Activated T-helper 1 cell treated with anti-CD3 and anti-CD28 coated beads, Interleukin-12 subunit alpha, Interleukin-12 subunit beta, Interleukin-2, Interleukin-4 antibody, amounts not matched to agents 30 ng/mL and 10 ng/mL and 1 ng/mL, durations not matched to agents 14 hours and 24 hours and 36 hours (primary cell): Measurements from ENCODE around the gene GCNT2. TPM values are rescaled to one million over a fixed set of nuclear protein-coding genes. Genes with fewer than 3 reads are reported as not detected.
"Not testable (repeated sequence)": the region's sequence is repeated elsewhere in the genome, so short reads cannot be mapped to it uniquely, and the experiment has no call there.

ENCODE experiments used
- DNase-seq: peaks from one replicate; pipeline ENCODE4 v3.0.0; 2021; ENCODE audit warnings: low spot score
- H3K27ac Mint-ChIP-seq: one replicate; pipeline ENCODE4 v1.8.0; 2021; ENCODE audit warnings: mild to moderate bottlenecking, mixed read lengths
- H3K27me3 Mint-ChIP-seq: one replicate; pipeline ENCODE4 v1.8.0; 2022; ENCODE audit warnings: mild to moderate bottlenecking, moderate library complexity, mixed read lengths; ENCODE audit not compliant: insufficient read depth
- H3K36me3 Mint-ChIP-seq: one replicate; pipeline ENCODE4 v1.8.0; 2021; ENCODE audit warnings: low read depth, mixed read lengths
- H3K4me1 Mint-ChIP-seq: one replicate; pipeline ENCODE4 v1.8.0; 2021; ENCODE audit warnings: low read depth, mixed read lengths
- H3K4me3 Mint-ChIP-seq: one replicate; pipeline ENCODE4 v1.8.0; 2021; ENCODE audit warnings: mild to moderate bottlenecking, moderate library complexity, mixed read lengths
- H3K9me3 Mint-ChIP-seq: one replicate; pipeline ENCODE4 v1.8.0; 2021; ENCODE audit warnings: mixed read lengths
- intact Hi-C: fragments of 100-400 bp; cut with micrococcal nuclease; formaldehyde crosslinking; loops from one replicate; pipeline ENCODE4 v1.15.1; 2024
- total RNA-seq: library from RNA; stranded (reverse); gene quantifications from 2 replicates; pipeline ENCODE4 v1.2.3, GENCODE V29; 2022

Gene GCNT2
- 2.0 and 3.0 TPM in 2 replicates for total RNA-seq

DNA sequence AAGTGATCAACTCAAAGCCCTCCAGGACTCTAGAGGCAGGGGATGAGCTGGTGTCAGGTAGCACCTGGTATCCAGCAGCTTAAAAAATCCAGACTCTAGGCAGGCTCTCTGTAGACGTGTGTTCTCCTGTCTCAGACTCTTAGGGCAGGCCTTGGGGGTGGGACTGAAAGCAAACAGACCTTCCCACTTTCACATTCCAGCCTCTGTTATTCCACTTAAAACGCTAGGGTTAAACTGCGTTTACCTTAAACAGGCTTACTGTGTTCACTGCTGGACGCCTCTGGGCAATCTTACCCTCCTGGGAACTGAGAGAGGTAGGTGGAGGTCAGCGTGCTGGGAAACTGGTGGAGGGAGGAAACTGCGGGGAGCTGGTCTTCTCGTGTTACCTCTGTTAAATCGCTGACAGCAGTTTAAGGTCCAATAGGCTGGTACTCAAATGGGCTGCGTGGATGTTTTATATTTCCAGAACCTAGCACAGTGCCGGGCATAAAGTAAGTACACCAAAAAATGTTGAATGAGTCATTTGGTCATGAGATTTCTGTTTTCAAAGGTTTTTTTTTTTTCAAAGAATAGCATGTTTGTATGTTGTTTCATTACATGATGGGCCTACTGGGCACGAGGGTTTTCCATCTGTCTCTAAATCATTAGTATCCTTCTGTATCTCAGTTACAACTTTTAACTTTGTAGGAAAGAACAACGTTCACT is at the start of gene GCNT2:
Gene GCNT2, plus strand, starts transcription at position 248 of the 705 bp plus-strand sequence. CDS start 7,561 bp downstream, outside the sequence.
- intact Hi-C loops, result no loop called here
- Mint-ChIP-seq H3K27ac (no peak within 1 kb of the TSS), H3K36me3 (no peaks in the 10 kb centered on the region), H3K27me3 (peaks cover 3% of the 10 kb centered on the region), H3K4me3 (no peak within 1 kb of the TSS), H3K4me1 (no peaks in the 10 kb centered on the region), H3K9me3 (no peaks in the 10 kb centered on the region)
- DNase-seq, result no peak

DNA sequence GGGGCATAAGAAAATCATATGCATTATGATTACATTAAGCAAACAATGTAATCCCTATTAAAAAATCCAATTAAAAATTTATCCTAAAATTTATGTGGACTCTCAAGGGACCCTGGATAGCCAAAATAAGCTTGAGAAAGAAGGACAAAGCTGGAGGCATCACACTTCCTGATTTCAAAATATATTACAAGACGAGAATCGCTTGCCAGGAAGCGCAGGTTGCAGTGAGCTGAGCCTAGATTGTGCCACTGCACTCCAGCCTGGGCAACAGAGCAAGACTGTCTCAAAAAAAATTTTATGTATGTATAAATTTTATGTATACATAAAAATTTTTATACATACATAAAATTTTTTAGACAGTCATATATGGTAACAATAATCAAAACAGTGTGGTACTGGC is 48.5 kb upstream of the GCNT2 start:
- no peaks in the 10 kb centered on the region for H3K9me3 Mint-ChIP-seq
- H3K4me3 Mint-ChIP-seq, result no peak overlapping the region
- DNase-seq, result no peak
- H3K27me3 Mint-ChIP-seq, result peaks cover 22% of the 10 kb centered on the region
- no peak overlapping the region for H3K27ac Mint-ChIP-seq
- intact Hi-C loops, result no loop called here
- no peaks in the 10 kb centered on the region for H3K36me3 Mint-ChIP-seq
- no peaks in the 10 kb centered on the region for H3K4me1 Mint-ChIP-seq

DNA sequence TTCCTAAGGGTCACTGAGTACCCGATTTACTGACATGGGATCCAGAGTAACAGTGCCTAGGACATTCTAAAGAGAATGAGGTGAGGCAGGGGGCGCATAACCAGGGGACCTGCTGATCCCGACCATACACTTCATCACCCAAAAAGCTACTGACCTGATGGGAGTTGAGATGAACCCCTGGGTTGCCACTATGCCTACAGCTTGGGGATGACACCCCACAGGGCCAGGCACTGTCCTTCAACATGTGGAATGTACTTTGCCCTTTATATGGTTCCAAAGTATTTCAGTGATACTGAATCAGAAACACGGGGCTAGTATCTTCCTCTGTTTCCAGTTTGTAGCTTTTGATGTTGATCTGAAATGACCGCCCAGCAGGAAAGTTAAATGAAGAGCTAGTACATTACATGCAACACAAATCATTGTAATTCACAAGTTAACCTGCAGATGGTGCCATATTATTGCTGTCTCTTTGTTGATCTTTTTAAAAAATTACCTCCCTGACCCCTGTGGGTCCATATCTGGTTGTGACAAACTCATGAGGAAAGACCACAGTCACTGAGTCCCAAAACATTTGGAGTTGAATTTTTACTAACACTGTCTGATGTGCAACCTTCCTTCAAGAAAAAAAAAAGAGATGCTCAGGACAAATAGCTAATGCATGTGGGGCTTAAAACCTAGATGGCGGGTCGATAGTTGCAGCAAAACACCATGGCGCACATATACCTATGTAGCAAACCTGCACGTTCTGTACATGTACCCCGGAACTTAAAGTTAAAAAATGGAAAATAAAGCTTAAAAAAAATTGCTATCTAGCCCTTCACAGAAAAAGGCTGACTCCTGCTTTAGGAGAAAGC is 42.7 kb upstream of the GCNT2 start:
- no peak for DNase-seq
- intact Hi-C loops, result loop anchor here (1.0 kb wide), 3 partner anchors 217 to 591 kb away; no protein-coding TSS in a partner anchor
- H3K4me3 Mint-ChIP-seq, result no peak overlapping the region
- no peaks in the 10 kb centered on the region for H3K36me3 Mint-ChIP-seq
- peaks cover 13% of the 10 kb centered on the region for H3K27me3 Mint-ChIP-seq
- H3K9me3 Mint-ChIP-seq, result no peaks in the 10 kb centered on the region
- no peaks in the 10 kb centered on the region for H3K4me1 Mint-ChIP-seq
- H3K27ac Mint-ChIP-seq, result no peak overlapping the region

DNA sequence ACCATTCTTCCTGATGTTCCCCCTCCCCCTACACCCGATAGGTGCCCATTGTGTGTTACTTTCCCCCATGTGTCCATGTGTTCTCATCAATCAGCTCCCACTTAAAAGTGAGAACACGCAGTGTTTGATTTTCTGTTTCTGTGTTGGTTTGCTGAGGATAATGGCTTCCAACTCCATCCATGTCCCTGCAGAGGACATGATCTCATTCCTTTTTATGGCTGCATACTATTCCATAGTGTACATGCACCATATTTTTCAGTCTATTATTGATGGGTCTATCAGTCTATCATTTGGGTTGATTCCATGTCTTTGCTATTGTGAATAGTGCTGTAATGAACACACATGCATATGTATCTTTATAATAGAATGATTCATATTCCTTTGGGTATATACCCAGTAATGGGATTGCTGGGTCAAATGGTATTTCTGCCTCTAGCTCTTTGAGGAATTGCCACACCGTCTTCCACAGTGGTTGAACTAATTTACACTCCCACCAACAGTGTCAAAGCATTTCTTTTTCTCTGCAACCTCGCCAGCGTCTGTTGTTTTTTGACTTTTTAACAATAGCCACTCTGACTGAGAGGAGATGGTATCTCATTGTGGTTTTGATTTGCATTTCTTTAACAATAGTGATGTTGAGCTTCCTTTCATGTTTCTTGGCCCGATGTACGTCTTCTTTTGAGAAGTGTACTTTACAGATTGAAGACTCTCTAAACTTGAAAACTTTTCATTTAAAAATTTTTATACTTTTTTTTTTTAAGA is 41.0 kb upstream of the GCNT2 start:
- H3K4me1 Mint-ChIP-seq, result no peaks in the 10 kb centered on the region
- no peaks in the 10 kb centered on the region for H3K36me3 Mint-ChIP-seq
- no peak overlapping the region for H3K27ac Mint-ChIP-seq
- no peaks in the 10 kb centered on the region for H3K9me3 Mint-ChIP-seq
- intact Hi-C loops, result no loop called here
- no peak for DNase-seq
- H3K4me3 Mint-ChIP-seq, result no peak overlapping the region
- peaks cover 14% of the 10 kb centered on the region for H3K27me3 Mint-ChIP-seq

- no peak overlapping the region for H3K27ac Mint-ChIP-seq
- no peaks in the 10 kb centered on the region for H3K9me3 Mint-ChIP-seq
- no peaks in the 10 kb centered on the region for H3K4me1 Mint-ChIP-seq
- no peak for DNase-seq
- intact Hi-C loops, result no loop called here
- H3K36me3 Mint-ChIP-seq, result no peaks in the 10 kb centered on the region
- H3K4me3 Mint-ChIP-seq, result no peak overlapping the region
- H3K27me3 Mint-ChIP-seq, result peaks cover 14% of the 10 kb centered on the region
Measured at GRCh38 chr6:10481101-10481500, 40.0 kb upstream of the GCNT2 start.

DNA sequence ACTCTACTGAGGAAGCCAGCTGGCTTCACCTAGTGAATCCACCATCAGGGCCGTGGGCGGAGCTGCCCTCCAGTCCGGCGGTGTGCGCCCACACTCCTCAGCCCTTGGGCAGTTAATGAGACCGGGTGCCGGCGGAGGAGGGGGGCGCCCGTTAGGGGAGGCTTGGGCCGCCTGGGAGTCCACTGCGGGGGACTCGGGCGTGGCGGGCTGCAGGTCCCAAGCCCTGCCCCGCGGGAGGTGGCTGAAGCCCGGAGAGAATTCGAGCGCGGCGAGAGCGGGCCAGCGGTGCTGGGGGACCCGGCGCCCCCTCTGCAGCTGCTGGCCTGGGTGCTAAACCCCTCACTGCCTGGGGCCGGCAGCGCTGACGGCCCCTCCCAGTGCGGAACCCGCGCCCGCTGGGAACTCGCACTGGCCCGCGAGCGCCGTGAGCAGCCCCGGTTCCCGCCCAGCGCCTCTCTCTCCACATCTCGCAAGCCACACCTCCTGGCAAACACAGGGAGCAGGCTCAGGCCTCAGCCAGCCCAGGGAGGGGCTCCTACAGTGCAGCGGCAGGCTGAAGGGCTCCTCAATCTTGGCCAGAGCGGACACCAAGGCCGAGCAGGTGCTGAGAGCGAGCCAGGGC is 38.4 kb upstream of the GCNT2 start:
- intact Hi-C loops, result no loop called here
- H3K9me3 Mint-ChIP-seq, result no peaks in the 10 kb centered on the region
- no peaks in the 10 kb centered on the region for H3K36me3 Mint-ChIP-seq
- no peak overlapping the region for H3K27ac Mint-ChIP-seq
- no peak overlapping the region for H3K4me3 Mint-ChIP-seq
- no peak for DNase-seq
- H3K27me3 Mint-ChIP-seq, result peaks cover 14% of the 10 kb centered on the region
- H3K4me1 Mint-ChIP-seq, result no peaks in the 10 kb centered on the region

GRCh38 chr6:10484912-10485311 is 36.2 kb upstream of the GCNT2 start:
- DNase-seq, result no peak
- Mint-ChIP-seq H3K4me3 (no peak overlapping the region), H3K4me1 (no peaks in the 10 kb centered on the region), H3K9me3 (no peaks in the 10 kb centered on the region), H3K27ac (no peak overlapping the region), H3K27me3 (peaks cover 13% of the 10 kb centered on the region), H3K36me3 (no peaks in the 10 kb centered on the region)
- intact Hi-C loops, result no loop called here

- Mint-ChIP-seq H3K27me3 (peaks cover 11% of the 10 kb centered on the region), H3K27ac (no peak overlapping the region), H3K36me3 (no peaks in the 10 kb centered on the region), H3K4me1 (no peaks in the 10 kb centered on the region), H3K9me3 (no peaks in the 10 kb centered on the region), H3K4me3 (no peak overlapping the region)
- no peak for DNase-seq
- intact Hi-C loops, result no loop called here
Measured at GRCh38 chr6:10485406-10485805, 35.7 kb upstream of the GCNT2 start.

- H3K36me3 Mint-ChIP-seq, result no peaks in the 10 kb centered on the region
- H3K9me3 Mint-ChIP-seq, result no peaks in the 10 kb centered on the region
- H3K27me3 Mint-ChIP-seq, result peaks cover 11% of the 10 kb centered on the region
- H3K27ac Mint-ChIP-seq, result no peak overlapping the region
- intact Hi-C loops, result no loop called here
- no peak for DNase-seq
- H3K4me3 Mint-ChIP-seq, result no peak overlapping the region
- no peaks in the 10 kb centered on the region for H3K4me1 Mint-ChIP-seq
Measured at GRCh38 chr6:10486215-10486614, 34.9 kb upstream of the GCNT2 start.

GRCh38 chr6:10486944-10487588 is 34.1 kb upstream of the GCNT2 start:
- H3K4me1 Mint-ChIP-seq, DNase-seq, H3K27me3 Mint-ChIP-seq, H3K4me3 Mint-ChIP-seq, H3K36me3 Mint-ChIP-seq, H3K27ac Mint-ChIP-seq, intact Hi-C loops, H3K9me3 Mint-ChIP-seq: not testable (repeated sequence)

- no peaks in the 10 kb centered on the region for H3K9me3 Mint-ChIP-seq
- H3K4me1 Mint-ChIP-seq, result no peaks in the 10 kb centered on the region
- H3K4me3 Mint-ChIP-seq, result no peak overlapping the region
- no peaks in the 10 kb centered on the region for H3K36me3 Mint-ChIP-seq
- no peak overlapping the region for H3K27ac Mint-ChIP-seq
- intact Hi-C loops, result no loop called here
- DNase-seq, result no peak
- peaks cover 9% of the 10 kb centered on the region for H3K27me3 Mint-ChIP-seq
Measured at GRCh38 chr6:10487668-10488327, 33.4 kb upstream of the GCNT2 start.

DNA sequence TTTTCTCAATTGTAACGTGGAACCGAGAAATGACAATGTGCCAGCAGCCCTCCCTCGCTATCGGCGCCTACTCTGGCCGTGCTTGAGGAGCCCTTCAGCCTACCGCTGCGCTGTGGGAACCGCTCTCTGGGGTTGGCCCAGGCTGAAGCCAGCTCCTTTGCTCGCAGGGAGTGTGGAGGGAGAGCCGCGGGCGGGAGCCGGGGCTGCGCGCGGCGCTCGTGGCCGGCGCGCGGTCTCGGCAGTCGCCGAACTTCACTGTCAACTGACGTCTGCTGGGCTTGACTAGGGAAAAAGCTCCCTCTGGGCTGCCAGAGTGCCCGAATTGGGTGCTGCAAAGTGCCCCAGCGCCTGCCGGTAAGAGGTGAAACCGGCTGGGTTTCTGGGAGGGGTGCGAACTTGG is 29.7 kb upstream of the GCNT2 start:
- no peaks in the 10 kb centered on the region for H3K36me3 Mint-ChIP-seq
- H3K4me3 Mint-ChIP-seq, result no peak overlapping the region
- intact Hi-C loops, result no loop called here
- H3K27ac Mint-ChIP-seq, result no peak overlapping the region
- H3K9me3 Mint-ChIP-seq, result no peaks in the 10 kb centered on the region
- peaks cover 12% of the 10 kb centered on the region for H3K27me3 Mint-ChIP-seq
- no peaks in the 10 kb centered on the region for H3K4me1 Mint-ChIP-seq
- DNase-seq, result no peak
